HG03460 (cell line): ENCODE data around the gene RHOT1.
A peak's percentile ranks its signal among the peaks of the same experiment; 100 is the strongest.
"Not testable (repeated sequence)": the region's sequence is repeated elsewhere in the genome, so short reads cannot be mapped to it uniquely, and the experiment has no call there.

Experiments used
- ATAC-seq: cut with Tn5 transposase; IDR thresholded peaks from one replicate; pipeline ENCODE4 v1.9.1; 2021; ENCODE audit not compliant: unreplicated experiment

Gene RHOT1

GRCh38 chr17:32123782-32124181, 18.5 kb upstream of the RHOT1 start:
- no peak for ATAC-seq

DNA sequence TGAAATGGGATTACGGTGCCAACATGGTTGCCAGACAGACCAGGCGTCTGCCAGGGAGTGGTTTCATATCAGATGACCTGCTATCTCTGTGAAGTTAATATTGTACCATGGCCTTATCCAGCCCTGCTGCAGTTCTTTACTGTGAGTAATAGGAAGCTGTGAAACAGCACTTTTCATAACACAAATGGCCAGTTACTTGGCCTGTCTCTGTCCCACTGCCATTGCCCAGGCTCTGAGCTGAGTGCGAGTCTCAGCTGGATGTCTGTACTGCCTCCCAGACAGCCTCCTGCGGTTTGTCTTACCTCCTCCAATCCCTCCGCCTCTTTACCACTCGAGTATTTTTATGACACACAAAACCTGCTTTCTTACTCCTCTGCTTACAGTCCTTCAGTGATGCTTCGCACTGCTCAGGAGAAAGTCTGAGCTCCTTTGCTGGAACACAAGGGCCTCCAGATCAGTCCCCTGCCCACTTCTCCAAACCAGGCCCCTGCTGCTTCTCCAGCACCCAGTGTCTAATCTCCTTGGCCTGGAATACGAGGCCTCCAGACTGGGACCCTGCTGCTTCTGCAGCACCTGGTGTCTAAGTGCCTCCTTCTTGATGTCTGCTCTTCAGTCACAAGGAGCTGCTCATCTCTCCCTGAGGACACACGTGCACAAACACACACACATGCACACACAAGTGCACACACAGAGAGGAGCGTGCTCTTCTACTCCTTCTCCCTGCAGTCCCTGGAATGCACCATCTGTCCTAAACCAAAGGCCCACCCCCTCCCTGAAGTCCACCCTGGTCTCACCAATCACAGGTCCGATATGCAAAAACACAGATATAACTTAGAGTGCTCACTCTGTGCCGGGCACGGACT, 17.1 kb upstream of the RHOT1 start:
- ATAC-seq = no peak

- no peak for ATAC-seq
Measured at GRCh38 chr17:32125848-32126153, 16.5 kb upstream of the RHOT1 start.

GRCh38 chr17:32126325-32126724, 16.0 kb upstream of the RHOT1 start:
- no peak for ATAC-seq

DNA sequence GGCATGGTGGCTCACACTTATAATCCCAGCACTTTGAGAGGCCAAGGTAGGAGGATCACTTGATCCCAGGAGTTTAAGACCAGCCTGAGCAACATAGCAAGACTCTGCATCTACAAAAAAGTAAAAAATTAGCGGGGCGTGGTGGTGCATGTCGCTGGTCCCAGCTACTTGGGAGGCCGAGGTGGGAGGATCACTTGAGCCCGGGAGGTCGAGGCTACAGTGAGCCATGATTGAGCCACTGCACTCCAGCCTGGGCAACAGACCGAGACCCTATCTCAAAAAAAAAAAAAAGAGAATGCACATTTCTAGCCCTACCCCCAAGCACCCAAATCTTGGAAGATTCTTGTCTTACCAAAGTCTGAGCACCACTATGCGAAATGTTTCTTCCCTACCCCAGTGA, 15.6 kb upstream of the RHOT1 start:
- no peak for ATAC-seq

DNA sequence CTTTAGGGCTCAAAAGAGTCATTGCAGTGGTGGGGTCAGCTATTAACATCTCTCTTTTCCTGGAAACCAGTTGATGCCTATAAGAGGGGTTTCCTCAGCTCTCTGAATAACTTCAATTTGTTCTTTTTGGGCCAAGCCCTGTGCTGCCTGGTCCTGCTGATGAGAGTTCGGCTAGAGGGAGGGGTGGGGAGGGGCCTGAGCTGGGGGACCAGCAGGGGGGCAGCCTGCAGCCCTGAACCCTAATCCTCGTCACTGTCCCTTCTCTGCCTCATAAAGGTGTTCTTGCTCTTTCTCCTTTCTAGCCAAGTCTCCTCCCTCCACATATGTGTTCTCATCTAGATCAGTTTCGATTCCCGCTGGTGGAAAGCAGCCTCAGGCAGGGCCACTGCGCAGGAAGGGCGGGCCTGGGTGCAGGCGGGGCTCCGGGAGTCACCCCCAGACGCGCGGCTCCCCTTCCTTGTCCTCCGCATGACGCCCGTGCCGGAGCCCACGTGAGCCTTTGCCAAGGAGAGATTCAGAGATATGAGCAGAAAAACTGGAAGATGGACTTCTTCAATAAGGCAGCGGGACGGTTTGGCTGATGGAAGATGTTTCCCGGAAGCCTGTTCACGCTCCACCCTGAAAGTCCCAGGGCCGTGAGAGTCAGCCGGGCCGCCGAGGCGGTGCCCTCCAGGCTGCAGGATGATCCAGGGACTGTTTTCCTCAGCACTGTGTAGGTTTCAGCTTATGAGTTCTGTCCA, 15.0 kb upstream of the RHOT1 start:
- ATAC-seq = peak; percentile 88

DNA sequence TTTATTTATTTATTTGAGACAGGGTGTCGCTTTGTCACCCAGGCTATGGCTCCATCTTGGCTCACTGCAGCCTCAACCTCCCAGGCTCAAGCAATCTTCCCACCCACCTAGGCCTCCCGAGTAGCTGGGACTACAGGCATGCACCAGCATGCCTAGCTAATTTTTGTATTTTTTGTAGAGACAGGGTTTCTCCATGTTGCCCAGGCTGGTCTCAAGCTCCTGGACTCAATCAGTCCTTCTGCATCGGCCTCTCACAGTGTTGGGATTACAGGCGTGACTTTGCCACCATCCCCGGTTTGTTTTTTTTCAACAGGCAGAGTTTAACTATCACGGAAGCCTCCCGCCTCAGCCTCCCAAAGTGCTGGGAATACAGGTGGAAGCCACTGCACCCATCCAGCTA, 13.8 kb upstream of the RHOT1 start:
- ATAC-seq = not testable (repeated sequence)

DNA sequence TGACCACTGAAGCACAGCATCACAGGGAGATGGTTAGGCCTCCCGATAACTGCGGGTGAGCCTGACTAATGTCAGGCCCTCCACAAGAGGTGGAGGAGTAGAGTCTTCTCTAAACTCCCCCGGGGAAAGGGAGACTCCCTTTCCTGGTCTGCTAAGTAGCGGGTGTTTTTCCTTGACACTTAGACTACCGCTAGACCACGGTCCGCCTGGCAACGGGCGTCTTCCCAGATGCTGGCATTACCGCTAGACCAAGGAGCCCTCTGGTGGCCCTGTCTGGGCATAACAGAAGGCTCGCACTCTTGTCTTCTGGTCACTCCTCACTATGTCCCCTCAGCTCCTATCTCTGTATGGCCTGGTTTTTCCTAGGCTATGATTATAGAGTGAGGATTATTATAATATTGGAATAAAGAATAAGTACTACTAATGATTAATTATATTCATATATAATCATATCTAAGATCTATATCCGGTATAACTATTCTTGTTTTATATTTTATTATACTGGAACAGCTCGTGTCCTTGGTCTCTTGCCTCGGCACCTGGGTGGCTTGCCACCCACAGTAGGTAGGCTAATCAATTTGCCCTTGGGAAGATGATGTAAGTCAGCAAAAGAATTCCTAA, 6.7 kb upstream of the RHOT1 start:
- not testable (repeated sequence) for ATAC-seq

DNA sequence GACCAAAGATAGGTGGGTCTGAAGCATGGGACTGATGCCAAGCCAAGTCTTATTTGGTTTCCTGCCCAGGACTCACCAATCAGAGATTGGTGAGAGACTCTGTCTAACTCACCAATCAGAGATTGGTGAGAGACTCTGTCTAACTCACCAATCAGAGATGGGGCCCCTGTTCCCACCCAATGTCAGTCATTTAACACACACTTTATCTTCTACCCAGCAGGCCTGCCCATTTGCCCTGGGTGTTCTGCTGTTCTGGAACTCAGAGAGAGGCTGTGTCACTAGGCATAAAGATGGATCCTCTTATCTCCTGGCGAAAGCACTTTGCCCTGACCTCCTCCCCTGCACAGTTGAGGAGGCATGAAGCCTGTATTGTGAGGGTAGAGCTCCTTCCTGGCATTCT, 5.4 kb upstream of the RHOT1 start:
- ATAC-seq = no peak

- not testable (repeated sequence) for ATAC-seq
Measured at GRCh38 chr17:32139504-32139903, 2.8 kb upstream of the RHOT1 start.

- ATAC-seq = no peak
Measured at GRCh38 chr17:32141258-32141657, 1.0 kb upstream of the RHOT1 start.

GRCh38 chr17:32141679-32142037, 644 bp upstream of the RHOT1 start:
- ATAC-seq = no peak

- ATAC-seq = peak; percentile 19
Measured at GRCh38 chr17:32142857-32143526, 690 bp downstream of the RHOT1 start.

GRCh38 chr17:32143527-32143870, 1.2 kb downstream of the RHOT1 start:
- ATAC-seq = no peak

DNA sequence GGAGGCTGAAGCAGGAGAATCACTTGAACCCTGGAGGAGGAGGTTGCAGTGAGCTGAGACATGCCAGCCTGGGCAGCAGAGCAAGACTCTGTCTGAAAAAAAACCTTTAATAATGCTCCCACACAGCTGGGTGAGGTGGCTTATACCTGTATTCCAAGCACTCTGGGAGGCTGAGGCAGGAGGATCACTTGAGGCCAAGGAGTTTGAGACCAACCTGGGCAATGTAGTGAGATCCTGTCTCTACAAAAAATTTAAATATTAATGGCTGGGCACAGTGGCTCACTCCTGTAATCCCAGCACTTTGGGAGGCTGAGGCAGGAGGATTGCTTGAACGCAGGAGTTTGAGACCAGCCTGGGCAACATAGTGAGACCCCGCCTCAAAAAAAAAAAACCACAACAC, 2.1 kb downstream of the RHOT1 start:
- ATAC-seq = not testable (repeated sequence)

GRCh38 chr17:32148351-32148750, 6.0 kb downstream of the RHOT1 start:
- no peak for ATAC-seq

GRCh38 chr17:32150358-32150757, 8.1 kb downstream of the RHOT1 start:
- ATAC-seq = no peak

DNA sequence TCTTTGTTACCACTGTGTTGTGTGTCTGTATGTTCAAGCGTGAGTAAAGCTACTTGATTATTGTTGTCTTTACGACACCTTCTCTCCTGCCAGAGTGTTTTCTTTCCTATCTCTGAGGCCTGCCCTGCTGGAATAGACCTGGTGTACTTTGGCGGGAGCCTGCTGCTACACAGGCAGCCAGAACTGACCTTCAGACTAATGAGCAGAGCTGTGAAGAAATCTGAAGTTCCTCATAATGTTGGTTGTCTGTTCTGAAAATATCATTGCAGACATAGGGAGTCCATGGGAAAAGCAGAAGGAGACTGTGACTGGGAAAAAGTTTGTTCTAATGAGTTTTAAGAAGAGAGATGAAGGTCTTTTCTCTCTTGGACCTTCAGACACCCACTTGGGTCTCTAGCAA, 9.8 kb downstream of the RHOT1 start:
- ATAC-seq = no peak

- ATAC-seq = no peak
Measured at GRCh38 chr17:32155896-32156295, 13.6 kb downstream of the RHOT1 start.

GRCh38 chr17:32156656-32157055, 14.4 kb downstream of the RHOT1 start:
- no peak for ATAC-seq

GRCh38 chr17:32157225-32157624, 14.9 kb downstream of the RHOT1 start:
- ATAC-seq = no peak
